Kidney epithelial cell (primary cell): ENCODE measurements around the gene SLC49A4. TPM values are rescaled to one million over a fixed set of nuclear protein-coding genes. Genes with fewer than 3 reads are reported as not detected.

ENCODE experiments used
- DNase-seq: peaks from one replicate; pipeline ENCODE4 v3.0.0-alpha.2; 2010; ENCODE audit warnings: low read depth
- H3K27me3 ChIP-seq: 2 replicates; pipeline ENCODE4 v1.6.0; 2011; ENCODE audit warnings: low read length; ENCODE audit not compliant: control insufficient read depth, insufficient read depth
- H3K36me3 ChIP-seq: 2 replicates; pipeline ENCODE4 v1.5.1; 2011; ENCODE audit warnings: low read length; ENCODE audit not compliant: control insufficient read depth, insufficient read depth
- H3K4me3 ChIP-seq: 2 replicates; pipeline ENCODE4 v1.5.1; 2011; ENCODE audit warnings: low read depth, mild to moderate bottlenecking, control low read depth, low read length
- CTCF ChIP-seq: IDR thresholded peaks from 2 replicates; pipeline ENCODE4 v1.5.1; 2011; ENCODE audit warnings: mild to moderate bottlenecking, moderate library complexity, low read length, control low read depth, inconsistent platforms; ENCODE audit not compliant: insufficient read depth, poor library complexity, severe bottlenecking
- total RNA-seq: library from RNA; depleted of rRNA; stranded (reverse); fragments of >200 nt; gene quantifications from 2 replicates; pipeline ENCODE4 v1.2.3, GENCODE V29; 2015

SLC49A4 gene
- total RNA-seq, 1 donor from 2014 or later: 17.2 TPM

DNA sequence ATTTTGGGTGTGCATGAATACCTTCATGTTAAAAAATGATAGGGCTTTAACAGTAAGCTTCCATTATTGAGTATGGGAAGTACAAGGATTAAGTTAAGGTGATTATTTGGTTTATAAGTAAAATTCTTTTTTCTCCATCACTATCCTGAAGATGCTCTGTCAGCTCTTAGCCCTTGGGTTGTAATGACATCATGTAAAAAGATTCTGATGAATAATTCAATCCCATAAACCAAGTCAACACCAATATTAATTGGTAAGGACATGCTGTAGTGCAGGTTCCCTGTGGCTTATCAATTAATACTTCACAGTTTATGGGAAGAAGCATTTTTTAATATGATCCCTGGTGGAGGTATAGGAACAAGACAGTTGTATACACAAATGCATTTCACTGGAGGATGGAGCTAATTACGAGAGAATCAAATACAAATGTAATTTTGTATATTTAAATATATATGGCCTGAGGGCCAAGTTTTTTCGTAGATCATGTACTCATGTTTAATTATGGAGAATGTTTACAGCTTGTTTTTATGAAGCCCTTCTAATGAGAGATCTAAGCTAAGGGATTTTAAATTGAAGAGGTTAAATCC, 87.6 kb downstream of the SLC49A4 start:
- H3K4me3 ChIP-seq: no peak overlapping the region
- TF ChIP-seq CTCF: no peak
- DNase-seq: no peak

GRCh38 chr3:122886251-122886650, 91.4 kb downstream of the SLC49A4 start:
- DNase-seq: no peak
- Histone ChIP-seq H3K4me3 (no peak overlapping the region), H3K27me3 (no peaks in the 10 kb centered on the region), H3K36me3 (no peaks in the 10 kb centered on the region)
- TF ChIP-seq CTCF: no peak

More for the DNA sequence above, 87.6 kb downstream of the SLC49A4 start:
- Histone ChIP-seq H3K36me3 (no peaks in the 10 kb centered on the region), H3K27me3 (no peaks in the 10 kb centered on the region)

- H3K36me3 ChIP-seq: no peaks in the 10 kb centered on the region
- no peak overlapping the region for H3K4me3 ChIP-seq
- TF ChIP-seq CTCF: no peak
- H3K27me3 ChIP-seq: no peaks in the 10 kb centered on the region
- DNase-seq: no peak
Measured at GRCh38 chr3:122886946-122887345, 92.1 kb downstream of the SLC49A4 start.

GRCh38 chr3:122890077-122890719, 95.3 kb downstream of the SLC49A4 start:
- Histone ChIP-seq H3K36me3 (no peaks in the 10 kb centered on the region), H3K4me3 (no peak overlapping the region), H3K27me3 (no peaks in the 10 kb centered on the region)
- no peak for DNase-seq
- no peak for TF ChIP-seq CTCF

- DNase-seq: no peak
- Histone ChIP-seq H3K36me3 (no peaks in the 10 kb centered on the region), H3K4me3 (no peak overlapping the region), H3K27me3 (no peaks in the 10 kb centered on the region)
- TF ChIP-seq CTCF: no peak
Measured at GRCh38 chr3:122890720-122891220, 95.9 kb downstream of the SLC49A4 start.
